Activated CD8-positive, alpha-beta memory T cell treated with anti-CD3 and anti-CD28 coated beads, Interleukin-2, amount 10 ng/mL, durations not matched to agents 7 days and 5 days (primary cell): Measurements from ENCODE around the gene MN1. TPM values are rescaled to one million over a fixed set of nuclear protein-coding genes. Genes with fewer than 3 reads are reported as not detected.

Experiments
- ATAC-seq: fragments of 150-1000 bp; cut with Tn5 transposase; one replicate; pipeline ENCODE4 v1.10.0; 2021; ENCODE audit warnings: moderate library complexity
- CTCF ChIA-PET: fragments of 350-600 bp; sonication (Branson Sonifier 250); formaldehyde crosslinking; loops from one replicate; lab custom pipeline; 2021; ENCODE audit warnings: antibody characterized with exemption; lab: Charles Lee
- DNase-seq: peaks from one replicate; pipeline ENCODE4 v3.0.0-alpha.2; 2020
- H3K27ac Mint-ChIP-seq: one replicate; pipeline ENCODE4 v1.8.0; 2021; ENCODE audit warnings: mild to moderate bottlenecking, mixed read lengths
- H3K27me3 Mint-ChIP-seq: one replicate; pipeline ENCODE4 v1.8.0; 2021; ENCODE audit warnings: mixed read lengths
- H3K36me3 Mint-ChIP-seq: one replicate; pipeline ENCODE4 v1.8.0; 2021; ENCODE audit warnings: mild to moderate bottlenecking, mixed read lengths
- H3K4me1 Mint-ChIP-seq: one replicate; pipeline ENCODE4 v1.8.0; 2021; ENCODE audit warnings: mixed read lengths
- H3K4me3 Mint-ChIP-seq: one replicate; pipeline ENCODE4 v1.8.0; 2021; ENCODE audit warnings: mild to moderate bottlenecking, moderate library complexity, mixed read lengths
- H3K9me3 Mint-ChIP-seq: one replicate; pipeline ENCODE4 v1.8.0; 2022; ENCODE audit warnings: low read depth, mixed read lengths
- total RNA-seq, 2 experiments: library from RNA; stranded (reverse); gene quantifications; one replicate each; pipeline ENCODE4 v1.2.3, GENCODE V29; 2021

Gene MN1
- total RNA-seq, 2 experiments from 2014 or later: 0.14 to 0.29 TPM

GRCh38 chr22:27732391-27732790 is 69.2 kb downstream of the MN1 start:
- no peaks in the 10 kb centered on the region for H3K36me3 Mint-ChIP-seq
- no peak for ATAC-seq
- CTCF ChIA-PET: no interaction called here

GRCh38 chr22:27731621-27732020 is 69.9 kb downstream of the MN1 start:
- H3K9me3 Mint-ChIP-seq: no peaks in the 10 kb centered on the region
- H3K4me1 Mint-ChIP-seq: no peaks in the 10 kb centered on the region
- no peak for DNase-seq
- CTCF ChIA-PET: no interaction called here
- no peak overlapping the region for H3K4me3 Mint-ChIP-seq
- no peak overlapping the region for H3K27ac Mint-ChIP-seq
- no peaks in the 10 kb centered on the region for H3K36me3 Mint-ChIP-seq
- no peaks in the 10 kb centered on the region for H3K27me3 Mint-ChIP-seq
- no peak for ATAC-seq

More at GRCh38 chr22:27732391-27732790, 69.2 kb downstream of the MN1 start:
- Mint-ChIP-seq H3K27ac (no peak overlapping the region), H3K4me3 (no peak overlapping the region), H3K4me1 (no peaks in the 10 kb centered on the region), H3K9me3 (no peaks in the 10 kb centered on the region), H3K27me3 (no peaks in the 10 kb centered on the region)
- no peak for DNase-seq

DNA sequence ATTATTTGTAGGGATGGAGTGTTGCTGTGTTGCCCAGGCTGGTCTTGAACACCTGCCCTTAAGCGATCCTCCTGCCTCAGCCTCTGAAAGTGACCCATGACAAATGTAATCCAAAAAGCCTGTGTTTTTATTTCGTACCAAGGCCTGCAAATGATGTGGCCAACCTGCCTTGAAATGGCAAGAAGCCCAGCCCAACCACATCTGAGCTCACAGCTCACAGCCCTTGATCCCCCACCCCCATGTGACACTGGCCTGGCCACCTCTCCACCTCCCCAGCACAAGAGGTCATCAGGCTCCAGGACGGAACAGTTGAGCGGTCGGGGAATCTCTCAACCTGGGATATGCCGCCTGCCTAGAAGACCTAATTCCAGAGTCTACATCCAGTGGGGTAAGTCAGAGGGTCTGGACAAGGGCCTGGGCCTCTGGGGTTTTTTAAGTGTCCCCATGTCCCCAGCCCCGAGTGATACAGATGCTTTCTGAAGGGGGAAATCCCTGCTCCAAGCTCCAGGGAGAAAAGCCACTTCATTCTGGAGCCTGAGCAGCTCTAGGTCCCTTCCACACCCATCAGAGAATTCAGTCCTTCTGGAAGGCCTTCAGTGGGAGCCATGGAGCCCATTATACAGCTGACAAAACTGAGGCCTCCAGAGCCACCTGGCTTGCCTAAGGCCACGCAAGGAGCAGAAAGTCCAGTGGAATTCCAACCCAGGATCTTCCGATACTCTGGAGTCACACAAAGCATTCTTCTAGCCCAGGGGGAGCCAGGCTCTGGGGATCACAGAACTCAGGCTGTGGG is 70.7 kb downstream of the MN1 start:
- DNase-seq: no peak
- H3K4me3 Mint-ChIP-seq: no peak overlapping the region
- CTCF ChIA-PET: no interaction called here
- H3K27me3 Mint-ChIP-seq: no peaks in the 10 kb centered on the region
- H3K36me3 Mint-ChIP-seq: no peaks in the 10 kb centered on the region
- no peak overlapping the region for H3K27ac Mint-ChIP-seq
- H3K4me1 Mint-ChIP-seq: no peaks in the 10 kb centered on the region
- H3K9me3 Mint-ChIP-seq: no peaks in the 10 kb centered on the region
- ATAC-seq: no peak

DNA sequence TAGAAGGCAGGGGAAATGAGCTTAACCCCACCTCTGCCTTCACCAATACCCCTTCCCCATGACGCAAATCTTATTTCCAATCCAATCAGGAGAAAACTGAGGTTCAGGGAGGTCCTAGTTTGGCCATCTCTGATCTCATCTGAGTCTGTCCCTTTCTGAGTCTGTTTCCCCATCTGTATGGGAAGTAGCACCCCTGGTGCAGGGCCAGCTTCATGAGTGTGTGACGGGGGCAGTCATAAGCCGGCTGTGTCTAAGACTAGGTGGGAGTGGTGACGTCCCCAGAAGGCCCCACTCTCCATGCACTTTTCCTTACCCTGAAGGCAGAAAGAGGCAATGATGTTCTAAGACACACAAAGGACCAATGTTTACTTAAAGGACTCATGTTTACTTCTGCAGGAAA is 72.3 kb downstream of the MN1 start:
- Mint-ChIP-seq H3K4me3 (no peak overlapping the region), H3K4me1 (no peaks in the 10 kb centered on the region), H3K9me3 (no peaks in the 10 kb centered on the region), H3K27me3 (no peaks in the 10 kb centered on the region), H3K36me3 (no peaks in the 10 kb centered on the region), H3K27ac (no peak overlapping the region)
- no peak for ATAC-seq
- CTCF ChIA-PET: no interaction called here
- DNase-seq: no peak

- DNase-seq: no peak
- CTCF ChIA-PET: no interaction called here
- Mint-ChIP-seq H3K36me3 (no peaks in the 10 kb centered on the region), H3K27ac (no peak overlapping the region), H3K27me3 (no peaks in the 10 kb centered on the region), H3K4me3 (no peak overlapping the region), H3K4me1 (no peaks in the 10 kb centered on the region), H3K9me3 (no peaks in the 10 kb centered on the region)
- no peak for ATAC-seq
Observed at GRCh38 chr22:27727673-27728451, 73.7 kb downstream of the MN1 start.

- ATAC-seq (no peak), DNase-seq (no peak)
- Mint-ChIP-seq H3K9me3 (no peaks in the 10 kb centered on the region), H3K4me3 (no peak overlapping the region), H3K27ac (no peak overlapping the region), H3K27me3 (no peaks in the 10 kb centered on the region), H3K36me3 (no peaks in the 10 kb centered on the region), H3K4me1 (no peaks in the 10 kb centered on the region)
- CTCF ChIA-PET: no interaction called here
Observed at GRCh38 chr22:27726686-27727449, 74.7 kb downstream of the MN1 start.

DNA sequence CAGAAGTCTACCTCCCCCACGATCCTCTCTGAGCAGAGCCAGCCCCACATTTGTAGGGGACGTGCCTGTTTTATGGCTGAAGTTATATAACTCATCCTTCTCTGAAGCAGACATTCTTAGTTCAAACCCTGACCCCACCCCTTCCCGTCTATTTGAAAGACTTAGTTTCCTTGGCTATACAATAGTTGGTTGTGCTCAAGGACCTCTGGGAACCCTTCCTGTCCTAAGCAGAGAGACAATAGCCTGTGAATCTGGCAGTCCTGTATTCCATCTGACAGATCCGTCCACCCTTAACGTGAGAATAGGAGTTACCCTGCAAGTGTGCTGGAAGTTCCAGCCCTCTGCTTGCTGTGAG is 75.2 kb downstream of the MN1 start:
- ATAC-seq: no peak
- Mint-ChIP-seq H3K36me3 (no peaks in the 10 kb centered on the region), H3K27ac (no peak overlapping the region), H3K9me3 (no peaks in the 10 kb centered on the region), H3K4me1 (no peaks in the 10 kb centered on the region), H3K4me3 (no peak overlapping the region), H3K27me3 (no peaks in the 10 kb centered on the region)
- CTCF ChIA-PET: no interaction called here
- DNase-seq: no peak

DNA sequence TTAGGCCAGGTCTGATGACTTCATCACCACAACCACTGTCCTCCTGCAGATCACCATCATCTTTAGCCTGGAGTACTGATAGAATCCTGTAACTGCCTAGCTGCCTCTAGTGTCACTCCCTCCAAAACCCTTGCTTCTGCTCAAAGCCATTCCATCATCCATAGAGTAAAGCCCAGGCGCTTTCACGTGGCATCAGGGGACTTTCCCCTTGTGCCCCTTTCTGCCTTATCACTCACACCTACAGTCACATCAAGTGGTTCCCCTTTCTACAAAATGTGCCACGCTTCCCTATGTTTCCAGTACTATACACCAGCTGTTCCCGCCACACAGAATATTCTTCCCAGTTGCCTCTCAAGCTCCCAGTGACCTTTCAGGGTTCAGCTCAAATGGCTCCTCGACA is 75.9 kb downstream of the MN1 start:
- CTCF ChIA-PET: no interaction called here
- no peak overlapping the region for H3K27ac Mint-ChIP-seq
- no peaks in the 10 kb centered on the region for H3K4me1 Mint-ChIP-seq
- H3K36me3 Mint-ChIP-seq: no peaks in the 10 kb centered on the region
- DNase-seq (no peak), ATAC-seq (no peak)
- H3K4me3 Mint-ChIP-seq: no peak overlapping the region
- H3K9me3 Mint-ChIP-seq: no peaks in the 10 kb centered on the region
- H3K27me3 Mint-ChIP-seq: no peaks in the 10 kb centered on the region

DNA sequence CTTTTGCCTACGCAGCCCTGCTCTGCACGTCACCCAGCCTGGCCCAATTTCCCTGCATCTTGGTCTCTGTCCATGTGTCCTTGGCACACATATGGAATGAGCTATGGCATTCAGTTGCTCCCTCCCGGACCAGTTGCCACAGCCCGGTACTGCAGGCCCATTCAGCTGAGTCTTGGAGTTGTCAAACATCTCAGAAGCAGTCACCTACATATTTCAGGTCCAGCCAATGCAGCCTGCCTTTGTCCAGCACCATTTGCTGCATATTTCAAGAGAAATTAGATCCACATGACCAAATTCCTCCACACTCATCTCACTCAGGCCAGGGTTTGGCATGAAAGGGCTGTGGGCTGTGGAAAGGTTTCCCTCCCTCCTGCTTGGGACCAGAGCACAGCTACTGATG is 76.8 kb downstream of the MN1 start:
- Mint-ChIP-seq H3K9me3 (no peaks in the 10 kb centered on the region), H3K4me3 (no peak overlapping the region), H3K36me3 (no peaks in the 10 kb centered on the region), H3K27me3 (no peaks in the 10 kb centered on the region), H3K4me1 (no peaks in the 10 kb centered on the region), H3K27ac (no peak overlapping the region)
- DNase-seq (no peak), ATAC-seq (no peak)
- CTCF ChIA-PET: no interaction called here

DNA sequence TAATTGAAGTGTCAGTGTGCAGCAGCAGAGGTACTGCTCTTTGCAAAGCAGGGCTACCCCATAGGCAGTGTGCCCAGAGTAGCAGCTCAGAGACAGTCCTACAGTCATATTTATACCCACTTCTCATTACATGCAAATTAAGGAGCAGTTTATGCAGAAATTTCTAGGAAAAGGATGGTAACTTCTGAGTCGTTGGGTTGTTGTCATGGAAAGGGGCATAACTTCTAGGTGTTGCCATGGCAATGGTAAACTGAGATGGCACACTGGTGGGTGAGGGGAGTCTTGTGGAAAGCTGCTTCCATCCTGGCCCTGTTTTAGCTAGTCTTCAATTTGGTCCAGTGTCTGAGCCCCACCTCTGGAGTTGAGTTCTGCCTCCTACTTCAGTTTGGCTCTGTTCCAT is 77.4 kb downstream of the MN1 start:
- CTCF ChIA-PET: no interaction called here
- ATAC-seq: no peak
- Mint-ChIP-seq H3K9me3 (no peaks in the 10 kb centered on the region), H3K27ac (no peak overlapping the region), H3K27me3 (no peaks in the 10 kb centered on the region), H3K36me3 (no peaks in the 10 kb centered on the region), H3K4me1 (no peaks in the 10 kb centered on the region), H3K4me3 (no peak overlapping the region)
- DNase-seq: no peak

DNA sequence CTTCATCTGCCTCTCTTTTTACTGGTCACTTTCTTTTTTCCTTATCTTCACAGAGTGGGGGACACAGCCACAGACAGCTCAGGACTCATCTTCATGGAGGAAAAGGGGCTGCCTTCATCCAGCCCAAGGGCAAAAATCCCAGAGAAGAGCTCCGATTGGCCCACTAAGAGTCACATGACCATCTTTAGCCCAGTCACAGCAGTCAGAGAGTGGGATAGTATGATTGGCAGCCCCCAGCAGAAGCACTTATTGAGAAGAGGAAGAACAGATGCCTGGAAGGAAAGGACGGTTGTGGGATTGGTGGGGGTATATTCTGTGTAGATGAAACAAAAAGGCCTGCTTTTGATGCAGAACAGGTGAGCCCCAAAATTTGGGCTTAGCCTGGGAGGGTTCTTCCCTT is 77.8 kb downstream of the MN1 start:
- Mint-ChIP-seq H3K9me3 (no peaks in the 10 kb centered on the region), H3K36me3 (no peaks in the 10 kb centered on the region), H3K27ac (no peak overlapping the region)

GRCh38 chr22:27723158-27723557 is 78.4 kb downstream of the MN1 start:
- no peak overlapping the region for H3K27ac Mint-ChIP-seq
- no peaks in the 10 kb centered on the region for H3K4me1 Mint-ChIP-seq
- no peaks in the 10 kb centered on the region for H3K9me3 Mint-ChIP-seq
- DNase-seq (no peak), ATAC-seq (no peak)
- CTCF ChIA-PET: no interaction called here
- no peak overlapping the region for H3K4me3 Mint-ChIP-seq
- no peaks in the 10 kb centered on the region for H3K36me3 Mint-ChIP-seq
- no peaks in the 10 kb centered on the region for H3K27me3 Mint-ChIP-seq

More for the DNA sequence above, 77.8 kb downstream of the MN1 start:
- no peaks in the 10 kb centered on the region for H3K27me3 Mint-ChIP-seq
- H3K4me1 Mint-ChIP-seq: no peaks in the 10 kb centered on the region
- DNase-seq: no peak
- H3K4me3 Mint-ChIP-seq: no peak overlapping the region
- CTCF ChIA-PET: no interaction called here
- ATAC-seq: no peak

- Mint-ChIP-seq H3K27me3 (no peaks in the 10 kb centered on the region), H3K27ac (no peak overlapping the region), H3K4me3 (no peak overlapping the region), H3K4me1 (no peaks in the 10 kb centered on the region), H3K9me3 (peaks cover 2% of the 10 kb centered on the region), H3K36me3 (no peaks in the 10 kb centered on the region)
- CTCF ChIA-PET: no interaction called here
- no peak for ATAC-seq
- no peak for DNase-seq
Observed at GRCh38 chr22:27720860-27721259, 80.7 kb downstream of the MN1 start.
